ENCODE measurements around the gene BOLA2B.

The BOLA2B gene

DNA sequence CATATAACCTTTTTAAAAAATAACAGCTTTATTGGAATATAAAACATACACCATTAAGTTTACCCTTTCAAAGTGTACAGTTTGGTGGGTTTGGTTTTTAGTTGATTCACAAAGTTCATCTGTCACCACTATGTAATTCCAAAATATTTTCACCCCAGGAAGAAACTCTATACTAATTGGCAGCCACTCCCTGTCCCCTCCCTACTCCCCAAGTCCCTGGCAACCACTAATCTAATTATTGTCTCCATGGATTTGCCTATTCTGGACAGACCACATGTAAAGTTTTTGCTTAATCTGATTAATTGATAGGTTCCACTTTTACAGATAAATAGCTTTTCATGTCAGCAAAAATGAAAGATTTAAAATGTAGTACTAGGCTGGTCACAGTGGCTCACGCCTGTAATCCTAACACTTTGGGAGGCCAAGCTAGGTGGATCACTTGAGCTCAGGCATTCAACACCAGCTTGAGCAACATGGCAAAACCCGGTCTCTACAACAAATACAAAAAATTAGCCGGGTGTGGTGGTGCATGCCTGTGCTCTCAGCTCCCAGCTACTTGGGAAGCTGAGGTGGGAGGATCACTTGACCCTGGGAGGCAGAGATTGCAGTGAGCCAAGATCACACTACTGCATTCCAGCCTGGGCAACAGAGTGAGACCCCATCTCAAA is 45.5 kb downstream of the BOLA2B start:
- TF ChIP-seq, protein P1, sequence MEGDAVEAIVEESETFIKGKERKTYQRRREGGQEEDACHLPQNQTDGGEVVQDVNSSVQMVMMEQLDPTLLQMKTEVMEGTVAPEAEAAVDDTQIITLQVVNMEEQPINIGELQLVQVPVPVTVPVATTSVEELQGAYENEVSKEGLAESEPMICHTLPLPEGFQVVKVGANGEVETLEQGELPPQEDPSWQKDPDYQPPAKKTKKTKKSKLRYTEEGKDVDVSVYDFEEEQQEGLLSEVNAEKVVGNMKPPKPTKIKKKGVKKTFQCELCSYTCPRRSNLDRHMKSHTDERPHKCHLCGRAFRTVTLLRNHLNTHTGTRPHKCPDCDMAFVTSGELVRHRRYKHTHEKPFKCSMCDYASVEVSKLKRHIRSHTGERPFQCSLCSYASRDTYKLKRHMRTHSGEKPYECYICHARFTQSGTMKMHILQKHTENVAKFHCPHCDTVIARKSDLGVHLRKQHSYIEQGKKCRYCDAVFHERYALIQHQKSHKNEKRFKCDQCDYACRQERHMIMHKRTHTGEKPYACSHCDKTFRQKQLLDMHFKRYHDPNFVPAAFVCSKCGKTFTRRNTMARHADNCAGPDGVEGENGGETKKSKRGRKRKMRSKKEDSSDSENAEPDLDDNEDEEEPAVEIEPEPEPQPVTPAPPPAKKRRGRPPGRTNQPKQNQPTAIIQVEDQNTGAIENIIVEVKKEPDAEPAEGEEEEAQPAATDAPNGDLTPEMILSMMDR (IDR thresholded peaks at IDR 0.05; ENCODE audit: low read depth, low read length): no peak
- H3K4me3 ChIP-seq (ENCODE audit: low read depth, low read length): no peak overlapping the region

DNA sequence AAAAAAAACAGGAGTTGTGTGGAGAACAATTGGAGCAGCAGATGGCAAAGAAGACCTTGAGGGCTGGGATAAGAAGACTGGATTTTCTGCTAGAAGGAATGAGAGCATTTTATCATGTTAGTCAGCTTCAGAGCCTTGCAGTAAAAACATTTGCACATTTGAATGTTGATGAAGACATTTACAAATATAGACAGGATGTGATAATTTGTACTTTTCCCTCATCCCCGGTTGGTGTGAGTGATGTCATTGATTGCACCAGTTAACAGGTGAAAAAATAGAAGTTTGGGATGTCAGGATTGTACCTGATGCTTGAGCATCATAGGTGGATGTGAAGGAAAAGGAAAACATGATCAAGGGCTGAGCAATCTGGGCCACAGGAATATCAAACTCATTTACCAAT is 47.8 kb downstream of the BOLA2B start:
- TF ChIP-seq, protein P1 (IDR thresholded peaks at IDR 0.05; ENCODE audit: low read depth, low read length): no peak
- H3K4me3 ChIP-seq (ENCODE audit: low read depth, low read length): no peak overlapping the region

DNA sequence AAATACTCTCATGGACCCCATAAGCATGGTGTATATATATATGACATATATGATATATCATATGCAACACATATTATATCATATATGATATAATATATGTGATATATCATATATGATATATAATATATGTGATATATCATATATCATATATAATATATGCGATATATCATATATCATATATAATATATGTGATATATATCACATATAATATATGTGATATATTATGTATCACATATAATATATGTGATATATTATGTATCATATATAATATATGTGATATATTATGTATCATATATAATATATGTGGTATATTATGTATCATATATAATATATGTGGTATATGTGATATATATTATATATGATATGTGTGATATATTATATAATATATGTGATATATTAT is 48.5 kb downstream of the BOLA2B start:
- TF ChIP-seq, protein P1 (IDR thresholded peaks at IDR 0.05; ENCODE audit: low read depth, low read length): no peak
- H3K4me3 ChIP-seq (ENCODE audit: low read depth, low read length): no peak overlapping the region

DNA sequence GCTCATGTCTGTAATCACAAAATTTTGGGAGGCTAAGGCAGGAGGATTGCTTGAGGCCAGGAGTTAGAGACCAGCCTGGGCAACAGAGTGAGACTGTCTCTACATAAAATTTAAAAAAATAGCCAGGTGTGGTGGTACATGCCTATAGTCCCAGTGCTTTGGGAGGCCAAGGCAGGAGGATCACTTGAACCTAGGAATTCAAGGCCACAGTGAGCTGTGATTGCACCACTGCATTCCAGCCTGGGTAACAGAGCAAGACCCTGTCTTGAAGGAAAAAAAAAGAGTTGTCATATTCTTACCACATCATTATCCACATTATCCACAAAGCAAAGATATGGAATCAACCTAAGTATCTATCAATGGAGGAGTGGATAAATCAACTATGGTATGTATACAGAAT is 49.4 kb downstream of the BOLA2B start:
- no peak overlapping the region for H3K4me3 ChIP-seq (ENCODE audit: low read depth, low read length)
- TF ChIP-seq, protein P1 (IDR thresholded peaks at IDR 0.05; ENCODE audit: low read depth, low read length): no peak

DNA sequence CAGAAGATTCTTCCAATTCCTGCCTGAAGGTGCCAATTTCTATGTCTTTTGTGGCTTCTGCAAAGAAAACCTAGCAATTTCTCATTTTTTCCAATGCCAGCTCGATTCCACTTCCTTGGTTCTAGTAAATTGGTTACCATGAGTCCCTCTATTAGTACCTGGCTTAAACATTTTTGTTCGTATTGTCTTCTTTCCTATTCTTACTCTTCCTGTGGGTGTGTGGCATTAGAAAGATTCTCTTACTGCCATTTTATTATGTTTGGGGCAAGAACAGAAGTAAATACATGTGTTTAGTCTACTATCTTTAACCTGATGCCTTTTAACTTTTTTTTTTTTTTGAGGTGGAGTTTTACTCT is 50.1 kb downstream of the BOLA2B start:
- H3K4me3 ChIP-seq (ENCODE audit: low read depth, low read length): no peak overlapping the region
- TF ChIP-seq, protein P1 (IDR thresholded peaks at IDR 0.05; ENCODE audit: low read depth, low read length): no peak
